Stimulated activated CD4-positive, alpha-beta T cell treated with anti-CD3 and anti-CD28 coated beads, Interleukin-2, amount 100 ng/mL, for 4 hours (primary cell): ENCODE results near the gene CAB39.
A peak's percentile ranks its signal among the peaks of the same experiment; 100 is the strongest.
"Not testable (repeated sequence)": the region's sequence is repeated elsewhere in the genome, so short reads cannot be mapped to it uniquely, and the experiment has no call there.

Experiments
- DNase-seq: peaks from one replicate; pipeline ENCODE4 v3.0.0-alpha.2; 2020; ENCODE audit warnings: low read depth

CAB39 gene

GRCh38 chr2:230715201-230715600 lies 2.6 kb downstream of the CAB39 start:
- no peak for DNase-seq

DNA sequence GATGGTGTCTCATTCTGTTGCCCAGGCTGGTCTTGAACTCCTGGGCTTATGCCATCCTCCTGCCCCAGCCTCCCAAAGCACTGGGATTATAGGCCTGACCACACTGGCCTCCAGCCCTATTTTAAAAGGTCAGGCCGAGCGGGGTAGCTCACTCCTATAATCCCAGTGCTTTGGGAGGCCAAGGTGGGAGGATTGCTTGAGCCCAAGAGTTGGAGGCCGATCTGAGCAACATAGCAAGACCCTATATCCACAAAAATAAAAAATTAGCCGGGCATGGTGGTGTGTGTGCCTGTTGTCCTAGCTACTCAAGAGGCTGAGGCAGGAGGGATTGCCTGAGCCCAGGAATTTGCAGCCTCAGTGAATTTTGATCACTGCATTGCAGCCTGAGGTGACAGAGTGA lies 3.9 kb downstream of the CAB39 start:
- no peak for DNase-seq

DNA sequence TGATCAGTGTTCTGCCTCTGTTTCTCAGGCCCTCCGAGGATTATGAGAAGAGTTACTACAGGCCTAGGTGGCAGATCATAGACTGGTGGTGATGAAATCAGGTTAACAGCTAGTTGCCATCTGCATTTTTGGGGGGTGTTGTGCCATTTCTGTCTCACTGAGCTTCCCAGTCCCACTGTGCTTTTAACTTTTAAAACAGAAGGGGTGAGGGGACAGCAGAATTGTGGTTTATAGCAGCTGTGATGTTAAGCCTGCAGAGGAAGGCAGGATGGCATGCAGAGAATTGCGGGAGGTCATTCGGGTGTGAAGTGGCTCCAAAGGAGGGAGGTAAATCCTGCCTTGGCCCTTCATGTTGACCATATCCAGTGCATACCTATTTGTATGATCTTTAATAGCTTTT lies 5.0 kb downstream of the CAB39 start:
- DNase-seq: no peak

DNA sequence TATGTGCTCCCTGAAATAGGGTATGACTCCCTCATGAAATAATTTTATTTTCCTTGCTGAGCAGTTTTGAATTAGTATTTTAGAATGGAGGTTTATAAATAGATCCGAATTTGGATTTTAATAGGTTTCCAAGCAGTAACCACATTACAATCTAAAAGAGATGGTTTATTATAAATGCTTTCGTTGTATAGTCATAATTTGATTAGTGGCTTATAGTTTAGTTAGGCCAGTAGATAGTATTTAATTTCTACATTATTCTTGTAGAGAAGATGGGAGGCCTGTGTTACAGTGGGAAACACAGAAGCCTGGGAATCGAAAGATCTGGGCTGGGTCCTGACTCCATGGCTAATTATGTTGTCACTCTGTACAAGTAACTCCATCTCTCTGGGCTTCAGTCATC lies 6.7 kb downstream of the CAB39 start:
- DNase-seq: no peak

GRCh38 chr2:230721712-230722111 lies 9.1 kb downstream of the CAB39 start:
- no peak for DNase-seq

GRCh38 chr2:230722207-230722885 lies 9.7 kb downstream of the CAB39 start:
- no peak for DNase-seq

GRCh38 chr2:230723363-230723762 lies 10.7 kb downstream of the CAB39 start:
- peak; percentile 44 for DNase-seq

GRCh38 chr2:230724957-230725356 lies 12.3 kb downstream of the CAB39 start:
- not testable (repeated sequence) for DNase-seq

GRCh38 chr2:230731512-230731911 lies 18.9 kb downstream of the CAB39 start:
- DNase-seq: no peak

- no peak for DNase-seq
Observed at GRCh38 chr2:230732914-230733401, 20.3 kb downstream of the CAB39 start.

- no peak for DNase-seq
Observed at GRCh38 chr2:230734247-230735175, 21.9 kb downstream of the CAB39 start.

DNA sequence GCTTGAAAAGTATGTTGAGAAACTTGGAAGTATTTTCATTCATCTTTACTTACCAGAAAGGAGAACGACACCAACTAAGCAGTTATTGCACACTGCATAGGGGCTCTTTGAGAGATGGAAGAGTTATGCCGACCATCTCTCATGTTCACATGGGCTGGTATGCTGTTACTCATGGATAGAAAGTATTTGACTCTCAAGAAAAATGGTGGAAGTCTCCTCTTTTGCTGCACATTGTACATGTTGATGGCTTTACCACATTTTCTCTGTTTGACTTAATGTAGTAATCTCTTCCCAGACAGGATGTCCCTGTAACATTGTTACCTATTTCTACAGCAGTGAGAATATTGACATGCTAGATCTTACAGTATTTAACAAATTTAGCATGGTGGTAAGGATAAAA lies 23.2 kb downstream of the CAB39 start:
- no peak for DNase-seq

DNA sequence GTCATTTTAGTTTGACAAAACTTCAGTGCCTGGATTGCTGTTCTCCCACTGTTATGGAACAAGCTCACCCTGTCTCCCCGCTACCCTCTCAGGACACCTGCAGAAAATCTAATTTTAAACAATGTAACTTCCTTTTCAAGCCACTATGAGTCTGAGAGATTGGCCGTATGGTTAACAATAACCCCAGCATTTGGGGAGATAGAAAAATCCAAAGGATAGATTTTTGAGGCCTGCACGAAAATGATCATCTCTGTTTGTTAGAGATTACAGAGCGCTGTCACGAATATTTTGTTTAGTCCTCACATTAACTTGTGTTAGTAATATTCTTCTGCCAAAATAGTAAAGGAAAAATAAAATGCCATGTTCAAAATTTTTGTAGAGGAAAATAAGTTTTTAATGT lies 24.7 kb downstream of the CAB39 start:
- no peak for DNase-seq

GRCh38 chr2:230737791-230738226 lies 25.2 kb downstream of the CAB39 start:
- no peak for DNase-seq

DNA sequence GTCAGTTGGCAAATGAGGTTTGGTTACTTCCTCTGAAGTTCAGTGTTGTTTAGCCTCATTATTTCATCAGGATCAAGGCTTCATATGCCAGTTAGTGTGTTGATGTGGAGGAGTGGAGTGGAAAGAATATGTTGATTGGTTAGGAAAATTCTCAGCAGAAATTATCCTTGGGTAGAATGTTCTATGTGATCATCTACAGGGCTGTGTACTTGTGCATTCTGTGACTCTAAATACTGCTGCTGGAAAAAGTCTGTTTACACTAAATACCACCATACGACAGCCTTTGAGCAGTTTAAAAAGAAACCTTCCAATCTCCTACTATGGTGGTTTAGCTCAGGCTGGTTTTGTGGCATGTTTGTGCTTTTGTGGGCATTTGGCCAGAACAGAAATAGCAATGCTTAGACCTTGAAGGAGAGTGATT lies 25.8 kb downstream of the CAB39 start:
- no peak for DNase-seq

DNA sequence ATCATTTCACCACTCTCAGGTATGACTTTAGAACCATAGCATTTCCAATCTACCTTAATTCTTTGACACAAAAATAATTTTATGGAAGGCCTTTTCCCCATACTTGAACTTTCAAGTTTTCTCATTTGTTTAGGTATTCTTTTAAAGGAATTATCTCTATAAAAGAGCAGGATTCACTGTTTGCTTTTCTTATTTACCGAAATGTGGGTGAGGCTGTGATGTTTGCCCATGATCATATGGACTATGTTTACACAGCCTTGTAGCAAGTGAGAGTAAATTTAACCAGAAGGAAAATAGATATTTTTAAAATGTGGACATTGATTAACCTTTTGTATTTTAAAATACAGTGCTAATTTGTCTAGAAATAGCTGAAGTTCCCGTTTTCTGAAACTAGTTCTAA lies 26.3 kb downstream of the CAB39 start:
- no peak for DNase-seq

DNA sequence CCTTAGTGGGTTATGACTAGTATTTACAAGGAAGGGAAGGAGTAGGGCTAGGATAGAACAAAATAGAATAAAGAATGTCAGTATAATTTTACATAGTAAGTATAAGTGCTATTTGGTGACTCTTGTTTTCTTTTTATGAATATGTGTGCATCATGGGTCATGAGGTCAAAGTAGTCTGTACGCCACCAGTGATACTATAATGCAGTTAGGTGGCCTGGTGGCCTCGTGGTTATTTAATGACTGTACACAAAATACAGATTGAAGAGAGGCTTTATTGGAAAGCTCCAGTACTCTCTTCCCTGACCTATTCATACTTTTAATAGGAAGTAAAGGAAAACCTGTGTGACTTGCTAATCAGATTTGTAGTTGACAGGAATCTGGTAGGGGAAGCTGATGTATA lies 27.3 kb downstream of the CAB39 start:
- DNase-seq: no peak

GRCh38 chr2:230742781-230743180 lies 30.1 kb downstream of the CAB39 start:
- no peak for DNase-seq

GRCh38 chr2:230746213-230746612 lies 33.6 kb downstream of the CAB39 start:
- DNase-seq: no peak

GRCh38 chr2:230748087-230748486 lies 35.4 kb downstream of the CAB39 start:
- no peak for DNase-seq

- DNase-seq: no peak
Observed at GRCh38 chr2:230749111-230749510, 36.5 kb downstream of the CAB39 start.

GRCh38 chr2:230751062-230751461 lies 38.4 kb downstream of the CAB39 start:
- no peak for DNase-seq

DNA sequence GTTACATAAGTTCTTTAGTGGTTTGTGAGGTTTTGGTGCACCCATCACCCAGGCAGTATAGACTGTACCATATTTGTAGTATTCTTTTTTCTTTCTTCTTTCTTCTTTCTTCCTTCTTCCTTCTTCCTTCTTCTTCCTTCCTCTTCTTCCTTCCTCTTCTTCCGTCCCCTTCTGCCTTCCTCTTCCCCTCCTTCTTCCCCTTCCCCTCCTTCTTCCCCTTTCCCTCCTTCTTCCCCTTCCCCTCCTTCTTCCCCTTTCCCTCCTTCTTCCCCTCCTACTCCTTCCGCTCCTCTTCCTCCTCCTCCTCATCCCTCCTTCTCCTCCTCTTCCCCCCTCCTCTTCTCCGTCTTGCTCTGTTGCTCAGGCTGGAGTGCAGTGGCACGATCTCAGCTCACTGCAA lies 41.6 kb downstream of the CAB39 start:
- no peak for DNase-seq
